GM12891 (cell line): Measurements from ENCODE around the gene TRPV5.

Source experiments
- PAX5 ChIP-seq: IDR thresholded peaks from 2 replicates; pipeline ENCODE4 v1.6.1; 2011; ENCODE audit warnings: low read length, moderate library complexity, mild to moderate bottlenecking; ENCODE audit not compliant: insufficient read depth, severe bottlenecking
- POLR2A ChIP-seq: IDR thresholded peaks from 2 replicates; pipeline ENCODE4 v1.6.1; 2011; ENCODE audit warnings: low read depth, low read length, control low read depth
- POLR2AphosphoS5 ChIP-seq: IDR thresholded peaks from 2 replicates; pipeline ENCODE4 v1.6.1; 2011; ENCODE audit warnings: low read depth, low read length, control low read depth
- POU2F2 ChIP-seq: IDR thresholded peaks from 2 replicates; pipeline ENCODE4 v1.6.1; 2011; ENCODE audit warnings: low read depth, mild to moderate bottlenecking, control low read depth, low read length, moderate library complexity
- SPI1 ChIP-seq: IDR thresholded peaks from 2 replicates; pipeline ENCODE4 v1.6.1; 2011; ENCODE audit warnings: low read depth, low read length, control low read depth
- TAF1 ChIP-seq: IDR thresholded peaks from 2 replicates; pipeline ENCODE4 v1.6.1; 2011; ENCODE audit warnings: low read depth, low read length, control low read depth

- TF ChIP-seq POLR2A = no peak
- no peak for TF ChIP-seq TAF1
- no peak for TF ChIP-seq POLR2AphosphoS5
- no peak for TF ChIP-seq SPI1
- no peak for TF ChIP-seq PAX5
- no peak for TF ChIP-seq POU2F2
Observed at GRCh38 chr7:142884286-142884640, 49.3 kb downstream of the TRPV5 start.
